Inflammatory macrophage (primary cell): ENCODE results near the gene SMCP.

Experiments used
- DNase-seq, 2 donors: peaks; one replicate each; pipeline ENCODE4 v3.0.0-alpha.2; 2020 to 2022
- total RNA-seq, 18 experiments: gene quantifications; one replicate each; lab custom pipeline; 2026; ENCODE audit warnings: mixed read lengths in 6 of 18, inconsistent platforms in 2 of 18; lab: John Stamatoyannopoulos, UW

The SMCP gene
- total RNA-seq, result 0 reads per million in 18 experiments

- peak; percentile 24 to 40 for DNase-seq
These were observed at the start of gene SMCP for GRCh38 chr1:152878042-152878441. TSS of gene SMCP (plus strand) at chr1:152878322. CDS start at chr1:152884423, 6,101 bp downstream.

DNA sequence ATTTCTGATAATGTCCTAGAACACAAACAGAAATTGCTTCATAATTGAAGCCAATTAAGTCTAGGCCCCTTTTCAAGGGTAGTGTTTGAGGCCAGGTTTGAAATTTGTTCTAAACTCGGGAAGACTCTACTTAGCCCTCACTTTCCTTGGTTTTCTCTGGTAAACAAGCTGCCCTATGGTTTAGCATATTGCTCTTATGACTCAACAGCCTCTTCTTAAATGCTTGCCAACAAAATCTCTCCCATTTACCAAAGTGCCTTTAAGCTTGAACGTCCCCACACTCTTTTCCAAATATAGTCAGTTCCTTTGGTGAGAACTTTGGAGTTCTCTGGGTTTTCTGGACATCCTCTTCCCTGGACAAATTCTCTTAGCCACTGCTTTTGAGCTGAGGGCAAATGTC is 41.3 kb upstream of the SMCP start:
- no peak for DNase-seq

- DNase-seq, result no peak
These were observed 35.6 kb upstream of the SMCP start, which contains the start of gene LCE6A for GRCh38 chr1:152842556-152842955. TSS of gene LCE6A (plus strand) at chr1:152842856. CDS start at chr1:152843521, 665 bp downstream.

DNA sequence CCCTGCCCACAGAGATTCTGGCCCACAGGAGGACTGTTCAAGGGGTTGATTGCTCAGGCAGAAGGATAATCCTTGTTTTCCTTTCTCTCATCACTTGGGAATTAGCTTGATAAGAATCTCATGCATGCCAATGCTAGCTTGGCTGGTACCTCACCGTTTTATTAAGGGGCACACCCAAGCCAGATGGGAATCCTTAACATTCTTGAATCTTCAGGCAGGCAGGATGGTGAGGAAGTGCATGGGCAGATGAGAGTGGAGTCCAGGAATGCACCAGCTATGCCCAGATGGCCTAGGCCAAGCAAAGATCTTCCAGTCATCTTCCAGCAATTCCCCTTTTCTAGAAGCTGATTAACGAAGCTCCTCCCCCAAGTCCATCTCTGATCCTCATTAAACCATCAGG is 22.5 kb upstream of the SMCP start:
- DNase-seq, result no peak

DNA sequence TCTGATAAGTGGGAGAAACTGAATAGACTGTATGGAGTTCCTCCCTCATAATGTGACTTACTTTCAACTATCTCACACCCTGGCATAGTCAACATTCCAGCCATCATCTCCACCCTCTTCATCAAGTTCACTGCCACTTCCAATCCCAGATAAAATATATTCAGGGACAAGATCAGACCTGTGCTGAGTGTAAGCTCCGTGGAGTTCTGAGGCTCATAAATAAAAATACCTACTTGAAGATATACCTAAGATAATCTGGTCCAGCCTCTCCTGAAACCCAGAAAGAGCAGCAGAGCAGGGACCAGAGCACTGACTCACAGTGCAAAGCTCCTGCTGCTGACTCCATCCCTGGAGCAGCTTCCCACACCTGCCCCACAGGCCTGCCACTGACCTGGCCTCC is 20.1 kb upstream of the SMCP start:
- DNase-seq, result no peak

GRCh38 chr1:152859696-152860095 is 18.4 kb upstream of the SMCP start, which contains the start of gene LCE7A:
TSS of gene LCE7A (plus strand) at chr1:152859996. CDS start at chr1:152860698, 702 bp downstream.
- no peak for DNase-seq

- no peak for DNase-seq
These were observed 18.0 kb upstream of the SMCP start for GRCh38 chr1:152860129-152860528.

DNA sequence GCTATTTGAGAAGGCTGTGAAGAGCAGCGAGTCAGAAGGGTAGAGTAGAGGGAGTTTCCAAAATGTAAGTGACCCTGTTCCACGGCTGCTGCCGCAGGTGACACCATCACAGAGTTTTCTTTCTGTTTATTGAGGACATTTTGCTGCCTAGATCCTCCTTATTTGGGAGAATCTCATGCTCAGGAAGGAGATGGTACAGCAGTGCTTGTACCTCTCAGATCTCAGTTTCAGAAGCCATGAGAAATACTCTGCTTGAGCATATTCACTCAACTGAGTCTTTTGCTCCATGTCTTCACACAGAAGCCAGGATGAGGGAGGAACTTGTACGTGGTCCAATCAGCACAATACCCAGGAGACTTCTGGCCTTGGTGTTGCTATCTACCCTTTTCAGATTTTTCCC is 16.7 kb upstream of the SMCP start:
- DNase-seq, result no peak

GRCh38 chr1:152864443-152864842 is 13.7 kb upstream of the SMCP start:
- no peak for DNase-seq

GRCh38 chr1:152866321-152866720 is 11.8 kb upstream of the SMCP start:
- DNase-seq, result no peak

- peak; percentile 63 to 66 for DNase-seq
These were observed 8.2 kb upstream of the SMCP start for GRCh38 chr1:152869808-152870419.

DNA sequence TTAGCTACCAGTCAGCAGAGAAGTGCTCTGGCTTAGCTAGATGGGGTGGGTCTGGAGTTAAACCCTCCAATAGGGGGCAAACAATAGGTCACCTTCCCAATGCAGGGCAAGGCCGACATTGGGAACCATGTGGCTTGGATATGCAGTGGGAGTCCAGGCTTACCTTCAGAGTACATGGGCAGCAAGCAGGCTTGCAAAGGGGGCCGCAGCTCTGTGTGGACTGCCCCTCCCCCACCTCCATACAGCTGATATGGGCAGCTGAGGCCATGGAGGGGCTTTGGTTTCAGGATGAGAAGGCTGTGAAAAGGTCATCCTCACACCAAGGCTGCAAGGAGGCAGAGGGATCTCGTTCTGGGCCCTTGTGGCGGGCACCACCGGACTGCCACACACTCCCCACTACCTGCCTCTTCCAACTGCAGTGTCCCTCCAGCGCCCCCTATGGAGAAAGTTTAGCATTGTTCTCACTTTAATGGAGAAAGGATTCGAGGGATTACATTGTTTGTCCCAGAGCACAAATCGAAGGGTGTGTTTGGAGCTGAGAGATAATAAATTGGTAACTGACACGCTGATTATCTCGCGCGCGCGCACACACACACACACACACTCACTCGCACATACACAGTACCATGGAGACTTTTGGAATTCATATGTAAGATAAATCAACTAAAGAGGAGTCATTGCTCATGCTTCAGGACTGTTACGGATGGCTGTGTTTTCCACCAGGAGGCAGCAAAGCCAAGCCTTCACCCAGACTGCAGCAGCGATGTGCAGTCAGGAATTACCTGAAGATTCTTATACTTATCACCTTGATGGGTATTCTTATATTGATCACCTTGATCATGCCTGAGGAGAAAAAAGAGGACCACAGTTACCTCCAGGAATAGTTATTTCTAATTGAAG is 7.0 kb upstream of the SMCP start:
- peak in 1 of 2 donors; percentile 32 for DNase-seq

GRCh38 chr1:152871731-152872126 is 6.4 kb upstream of the SMCP start:
- DNase-seq, result no peak

DNA sequence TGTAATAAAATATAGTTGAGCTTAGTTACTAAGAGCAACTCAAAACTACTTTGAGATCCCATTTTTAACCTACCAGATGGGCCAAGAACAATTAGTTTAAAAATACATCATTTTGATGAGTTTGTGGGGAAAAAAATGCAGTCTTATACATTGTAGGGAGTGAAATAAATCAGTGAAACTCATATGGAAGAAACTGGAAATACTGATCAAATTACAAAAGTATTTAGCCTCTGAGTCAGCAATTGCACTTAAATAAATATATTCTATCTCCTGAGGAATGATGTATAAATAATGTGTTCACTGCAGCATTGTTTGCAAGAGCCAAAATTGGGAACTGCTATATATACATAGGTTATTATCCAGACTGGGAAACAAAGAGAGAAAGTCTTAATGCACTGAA is 4.6 kb upstream of the SMCP start:
- no peak for DNase-seq

DNA sequence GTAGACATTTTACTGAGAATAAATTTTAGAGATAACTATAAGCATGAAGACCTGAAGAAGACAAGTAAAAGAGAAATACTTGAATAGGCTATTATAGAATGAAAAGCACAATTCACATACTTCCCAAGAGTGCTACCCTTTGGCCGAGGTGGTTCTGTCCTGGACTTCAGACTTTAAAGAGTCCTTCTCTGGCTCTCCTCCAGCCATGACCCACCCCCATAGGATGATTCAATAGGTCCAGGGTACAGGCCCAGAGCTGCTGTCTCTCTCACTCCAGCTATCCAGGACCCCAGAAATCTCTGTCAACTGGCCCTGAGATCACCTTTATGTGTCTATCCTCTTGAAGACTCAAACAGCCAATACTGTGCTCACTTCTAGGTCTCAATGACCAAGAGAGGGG is 1.3 kb upstream of the SMCP start:
- DNase-seq, result no peak

DNA sequence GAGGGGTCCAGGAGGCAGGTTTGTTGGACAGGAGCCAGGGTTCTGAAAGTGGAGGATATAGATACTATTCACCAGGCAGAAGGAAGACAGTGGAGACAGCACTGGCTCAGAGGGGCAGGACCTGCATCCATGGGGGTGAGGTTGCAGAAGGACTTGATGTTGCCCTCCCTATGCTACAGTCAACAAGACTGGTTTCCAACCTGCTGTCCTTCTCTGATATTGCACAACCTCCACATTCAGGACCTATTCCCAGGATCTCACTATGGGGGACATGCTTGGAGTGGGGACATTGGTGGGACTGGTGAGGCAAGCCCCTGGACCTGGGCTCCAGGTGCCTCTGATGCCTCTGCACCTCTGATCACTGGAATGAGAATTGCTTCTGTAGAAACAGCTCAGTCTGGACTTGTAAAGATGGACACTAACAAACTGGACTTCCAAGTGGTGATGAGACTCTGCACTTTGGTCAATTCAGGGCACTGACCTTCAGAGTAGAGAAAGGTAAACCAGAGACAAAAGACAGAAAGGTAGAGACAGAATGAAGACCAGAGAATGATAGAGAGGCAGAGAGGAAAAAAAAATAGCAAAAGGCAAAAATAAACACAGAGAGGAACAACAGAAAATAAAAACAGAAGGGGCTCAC is 1.6 kb downstream of the SMCP start:
- no peak for DNase-seq

DNA sequence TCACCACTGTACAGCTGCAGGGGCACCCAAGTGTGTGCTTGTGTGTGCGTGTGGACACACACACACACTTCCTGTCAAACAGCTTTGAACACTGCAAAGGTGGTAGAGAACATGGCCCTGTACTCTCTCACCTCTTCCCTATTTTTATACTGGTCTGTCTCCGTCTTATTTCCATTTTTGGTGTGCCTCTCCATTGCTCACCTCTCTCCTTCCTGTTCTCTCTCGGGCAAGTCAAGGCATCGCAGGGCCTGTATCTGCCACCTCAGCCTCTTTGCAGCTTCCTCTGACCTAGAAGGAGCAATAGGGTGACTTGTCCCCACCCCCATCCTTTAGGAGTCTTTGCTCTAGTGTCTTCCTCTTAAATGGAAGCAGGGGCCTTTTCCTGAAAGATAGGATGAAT is 2.2 kb downstream of the SMCP start:
- no peak for DNase-seq

- no peak for DNase-seq
These were observed 2.8 kb downstream of the SMCP start for GRCh38 chr1:152880907-152881306.

- DNase-seq, result peak in 1 of 2 donors; percentile 3
These were observed 6.0 kb downstream of the SMCP start for GRCh38 chr1:152884085-152884484.

DNA sequence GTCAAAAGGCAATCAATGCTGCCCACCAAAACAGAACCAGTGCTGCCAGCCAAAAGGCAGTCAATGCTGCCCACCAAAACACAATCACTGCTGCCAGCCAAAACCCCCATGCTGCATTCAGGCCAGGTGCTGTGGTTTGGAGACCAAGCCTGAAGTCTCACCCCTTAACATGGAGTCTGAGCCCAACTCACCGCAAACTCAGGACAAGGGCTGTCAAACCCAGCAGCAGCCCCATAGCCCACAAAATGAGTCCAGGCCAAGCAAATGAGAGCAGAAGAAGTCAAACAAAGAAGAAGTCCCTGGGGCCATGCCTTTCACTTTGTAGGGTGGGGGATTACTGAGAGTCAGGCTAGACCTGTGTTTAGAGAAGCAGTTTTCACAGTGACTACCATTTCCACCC is 6.4 kb downstream of the SMCP start:
- no peak for DNase-seq

DNA sequence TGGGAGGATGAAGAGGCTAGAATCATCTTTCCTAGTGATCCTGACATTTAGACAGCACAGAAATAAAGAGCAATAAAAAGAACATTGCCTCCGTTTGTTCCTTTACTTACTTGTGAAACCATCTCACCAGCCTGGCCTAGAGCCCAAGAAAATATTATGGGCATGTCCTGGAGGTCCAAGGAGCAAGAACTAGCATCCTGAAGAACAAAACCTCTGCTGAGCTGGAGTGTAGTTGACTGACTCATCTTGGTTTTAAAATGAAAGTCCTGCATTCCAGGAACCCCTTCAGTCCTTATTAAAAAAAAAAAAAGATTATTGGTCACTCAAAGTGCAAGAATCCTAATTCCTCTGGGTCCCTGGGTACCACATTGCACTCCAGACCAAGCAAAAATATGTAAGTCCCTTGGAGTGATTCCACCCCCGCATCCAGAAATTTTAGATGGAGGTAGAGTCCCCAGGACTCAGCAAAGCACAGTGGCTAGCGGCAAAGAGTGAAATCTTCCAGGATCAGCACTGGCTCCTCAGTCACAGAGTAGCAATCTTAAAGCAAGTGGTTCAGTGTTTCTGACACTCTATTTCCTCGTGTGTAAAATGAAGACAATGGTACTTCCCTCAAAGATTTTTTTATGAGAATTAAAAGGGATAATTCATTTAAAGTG is 7.0 kb downstream of the SMCP start:
- no peak for DNase-seq

- no peak for DNase-seq
These were observed 8.0 kb downstream of the SMCP start for GRCh38 chr1:152886085-152886484.
